ENCODE results near the gene TXNIP. TPM values are rescaled to one million over a fixed set of nuclear protein-coding genes. Genes with fewer than 3 reads are reported as not detected.
"Not testable (repeated sequence)": the region's sequence is repeated elsewhere in the genome, so short reads cannot be mapped to it uniquely, and the experiment has no call there.

Gene TXNIP
- 456 and 471 TPM in 2 replicates for total RNA-seq

- intact Hi-C loops (cut with micrococcal nuclease), result loop anchor here (1.0 to 5.0 kb wide), 8 partner anchors 11 to 174 kb away; partner anchors contain the start of genes ANKRD34A, LIX1L, PEX11B and POLR3C
These were observed at the start of gene TXNIP for GRCh38 chr1:145996433-145997015. TSS of gene TXNIP (minus strand) at chr1:145996579. CDS start at chr1:145996266, 313 bp downstream.

GRCh38 chr1:146039844-146040194 lies 43.4 kb upstream of the TXNIP start:
- intact Hi-C loops (cut with micrococcal nuclease), result loop anchor here (1.0 to 2.0 kb wide), 2 partner anchors 11 to 181 kb away; partner anchors contain the start of gene PIAS3

DNA sequence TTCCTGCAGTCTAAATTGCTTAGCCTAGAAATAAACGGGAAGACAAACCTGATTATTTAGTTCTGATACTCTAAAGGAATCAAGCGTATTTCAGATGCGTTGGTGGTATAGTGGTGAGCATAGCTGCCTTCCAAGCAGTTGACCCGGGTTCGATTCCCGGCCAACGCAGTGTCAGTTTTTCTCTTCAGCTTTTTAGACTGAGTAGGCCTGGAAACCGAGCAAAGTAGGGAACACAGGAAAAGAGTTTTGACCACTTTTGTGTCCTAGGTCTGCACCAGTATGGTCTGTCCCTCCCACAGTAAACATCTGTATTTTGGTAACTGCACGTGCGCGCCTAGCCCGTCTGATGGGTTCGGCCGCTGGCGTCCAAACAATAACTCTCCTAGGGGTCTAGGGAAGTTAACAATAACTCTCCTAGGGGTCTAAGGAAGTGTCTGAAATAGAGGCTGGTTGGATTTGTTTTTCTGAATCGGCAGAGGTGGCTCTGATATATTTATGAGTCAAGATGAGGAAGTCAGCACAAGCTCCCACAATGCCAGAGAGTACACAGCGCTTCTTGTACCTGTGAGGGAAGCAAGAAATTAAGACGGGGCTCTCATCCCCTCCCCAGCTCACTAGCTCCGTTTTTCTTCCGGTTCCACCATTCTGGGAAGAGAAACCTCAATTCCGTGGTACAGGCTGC lies 40.7 kb upstream of the TXNIP start:
- intact Hi-C loops (cut with micrococcal nuclease), result loop anchor here (2.0 kb wide), 1 partner anchor 118 kb away; the partner anchor contains the start of gene PEX11B

DNA sequence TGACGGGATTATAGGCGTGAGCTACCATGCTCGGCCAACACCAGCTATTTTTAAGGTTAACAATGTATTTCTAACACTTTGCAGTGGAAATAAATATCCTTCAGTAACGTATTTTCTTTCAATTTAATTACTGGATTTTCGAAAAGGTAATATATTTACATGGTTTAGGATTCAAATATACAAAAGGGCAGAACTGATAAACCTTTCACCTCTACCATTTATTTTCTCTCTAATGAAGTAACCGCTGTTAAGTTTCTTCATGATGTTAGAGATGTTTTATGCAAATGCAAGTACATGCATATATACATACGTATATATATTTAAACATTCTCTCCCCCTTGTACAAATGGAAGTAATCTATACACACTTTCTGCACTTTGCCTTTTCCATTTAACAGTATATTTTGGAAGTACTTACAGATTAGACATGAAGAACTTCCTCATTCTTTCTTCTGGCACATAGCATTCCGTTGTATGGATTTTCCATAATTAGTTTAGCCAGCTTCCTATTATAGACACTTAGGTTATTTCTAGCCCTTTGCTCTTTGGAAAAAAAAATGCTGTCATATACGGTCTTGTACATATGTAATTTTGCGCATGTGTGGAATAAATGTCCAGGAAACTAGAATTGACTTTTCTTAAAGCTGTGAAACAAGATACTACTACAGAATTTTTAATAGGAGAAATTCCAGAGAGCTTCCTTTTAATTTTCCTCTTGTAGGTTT lies 40.0 kb upstream of the TXNIP start:
- intact Hi-C loops (cut with micrococcal nuclease), result loop anchor here (2.0 kb wide), 1 partner anchor 118 kb away; the partner anchor contains the start of gene PEX11B

DNA sequence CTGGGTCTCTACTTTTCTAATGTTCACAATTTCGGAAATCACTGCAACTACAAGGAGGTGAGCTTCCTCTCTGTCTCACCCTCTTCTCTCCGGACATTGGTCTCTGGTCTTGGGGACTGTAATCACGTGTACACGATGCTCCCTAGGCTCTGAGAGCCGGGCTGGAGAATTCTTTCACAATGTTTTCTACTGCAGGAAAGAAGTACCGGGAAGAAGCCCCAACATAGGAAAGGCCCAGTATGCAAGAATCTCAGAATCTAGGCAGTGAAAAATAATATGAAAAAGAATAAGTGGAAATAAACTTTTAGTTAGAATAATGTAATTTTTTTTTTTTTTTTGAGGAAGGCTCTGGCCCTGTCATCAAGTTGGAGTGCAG lies 38.7 kb upstream of the TXNIP start:
- intact Hi-C loops (cut with micrococcal nuclease), result loop anchor here (1.0 to 2.0 kb wide), 4 partner anchors 28 to 71 kb away; partner anchors contain the start of genes ANKRD34A, POLR3GL and TXNIP

- intact Hi-C loops (cut with micrococcal nuclease), result no loop called here
These were observed 36.3 kb upstream of the TXNIP start for GRCh38 chr1:146032631-146033219.

DNA sequence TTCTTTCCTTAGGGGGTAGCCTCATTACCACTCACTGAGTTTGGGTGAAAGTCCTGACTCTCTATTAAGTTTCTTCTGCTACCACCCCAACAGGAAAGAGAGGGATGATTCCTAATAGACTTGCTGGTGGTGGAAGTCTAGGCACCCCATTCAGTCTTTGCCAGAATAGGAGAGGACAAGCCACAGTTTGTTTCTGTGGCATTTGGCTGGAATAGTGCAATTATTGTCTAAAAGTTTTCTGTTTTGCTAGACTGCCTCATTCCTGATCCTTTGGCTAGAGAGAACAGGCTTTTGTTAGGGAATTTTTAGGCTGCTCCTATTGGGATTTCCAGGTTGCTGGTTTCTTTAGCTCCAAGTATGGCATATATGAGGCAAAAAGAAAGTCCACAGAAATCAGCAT lies 35.1 kb upstream of the TXNIP start:
- intact Hi-C loops (cut with micrococcal nuclease), result no loop called here

DNA sequence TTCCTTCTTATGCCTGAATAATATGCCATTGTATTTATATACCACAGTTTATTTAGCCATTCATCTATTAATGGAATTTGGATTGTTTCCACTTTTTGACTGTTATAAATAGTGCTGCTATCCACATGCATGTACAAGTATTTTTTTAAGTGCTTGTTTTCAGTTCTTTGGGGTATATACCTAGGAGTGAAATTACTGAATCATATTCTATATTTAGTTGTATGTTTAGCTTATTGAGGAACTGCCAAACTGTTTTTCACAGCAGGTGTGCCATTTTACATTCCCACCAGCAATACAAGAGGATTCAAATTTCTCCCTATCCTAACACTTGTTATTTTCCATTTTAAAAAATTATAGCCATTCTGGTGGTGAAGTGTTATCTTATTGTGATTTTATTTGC lies 32.7 kb upstream of the TXNIP start:
- intact Hi-C loops (cut with micrococcal nuclease), result no loop called here

DNA sequence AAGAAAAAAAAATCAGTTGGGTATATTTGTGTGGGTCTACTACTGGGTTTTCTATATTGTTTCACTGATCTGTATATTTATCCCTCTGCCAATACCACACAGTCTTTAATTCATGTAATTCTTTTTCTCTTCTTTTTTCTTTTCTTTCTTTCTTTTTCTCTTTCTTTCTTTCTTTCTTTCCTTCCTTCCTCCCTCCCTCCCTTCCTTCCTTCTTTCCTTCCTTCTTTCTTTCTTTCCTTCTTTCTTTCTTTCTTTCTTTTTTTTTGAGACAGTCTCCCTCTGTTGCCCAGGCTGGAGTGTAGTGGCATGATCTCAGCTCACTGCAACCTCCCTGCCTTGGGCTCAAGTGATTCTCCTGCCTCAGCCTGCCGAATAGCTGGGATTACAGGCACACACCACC lies 30.3 kb upstream of the TXNIP start:
- intact Hi-C loops (cut with micrococcal nuclease), result not testable (repeated sequence)

- intact Hi-C loops (cut with micrococcal nuclease), result not testable (repeated sequence)
These were observed 29.6 kb upstream of the TXNIP start for GRCh38 chr1:146025787-146026495.

- intact Hi-C loops (cut with micrococcal nuclease), result no loop called here
These were observed 26.2 kb upstream of the TXNIP start for GRCh38 chr1:146022403-146023127.

GRCh38 chr1:146021622-146022402 lies 25.4 kb upstream of the TXNIP start, which contains the start of gene HJV:
TSS of gene HJV (minus strand) at chr1:146021735. CDS start at chr1:146020231, 1,504 bp downstream.
- intact Hi-C loops (cut with micrococcal nuclease), result no loop called here

DNA sequence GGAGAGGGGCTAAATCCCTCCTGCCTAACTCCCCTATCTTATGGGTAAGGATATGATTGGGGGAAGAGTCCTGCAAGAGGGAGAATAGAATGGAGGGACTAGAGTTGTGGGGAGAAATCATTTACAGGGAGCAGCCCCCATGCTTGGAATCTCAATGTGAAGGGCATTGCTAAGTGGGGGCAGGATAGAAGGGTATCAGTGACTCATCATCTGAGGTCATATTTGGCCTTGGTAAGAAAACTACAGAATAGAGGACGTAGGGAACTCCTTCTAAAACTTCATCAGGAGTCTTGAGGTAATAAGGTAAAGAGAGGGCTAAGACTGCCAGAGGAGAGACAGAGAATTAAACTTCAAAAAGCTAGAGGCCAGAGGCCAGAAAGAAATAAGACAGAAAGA lies 24.7 kb upstream of the TXNIP start:
- intact Hi-C loops (cut with micrococcal nuclease), result no loop called here

DNA sequence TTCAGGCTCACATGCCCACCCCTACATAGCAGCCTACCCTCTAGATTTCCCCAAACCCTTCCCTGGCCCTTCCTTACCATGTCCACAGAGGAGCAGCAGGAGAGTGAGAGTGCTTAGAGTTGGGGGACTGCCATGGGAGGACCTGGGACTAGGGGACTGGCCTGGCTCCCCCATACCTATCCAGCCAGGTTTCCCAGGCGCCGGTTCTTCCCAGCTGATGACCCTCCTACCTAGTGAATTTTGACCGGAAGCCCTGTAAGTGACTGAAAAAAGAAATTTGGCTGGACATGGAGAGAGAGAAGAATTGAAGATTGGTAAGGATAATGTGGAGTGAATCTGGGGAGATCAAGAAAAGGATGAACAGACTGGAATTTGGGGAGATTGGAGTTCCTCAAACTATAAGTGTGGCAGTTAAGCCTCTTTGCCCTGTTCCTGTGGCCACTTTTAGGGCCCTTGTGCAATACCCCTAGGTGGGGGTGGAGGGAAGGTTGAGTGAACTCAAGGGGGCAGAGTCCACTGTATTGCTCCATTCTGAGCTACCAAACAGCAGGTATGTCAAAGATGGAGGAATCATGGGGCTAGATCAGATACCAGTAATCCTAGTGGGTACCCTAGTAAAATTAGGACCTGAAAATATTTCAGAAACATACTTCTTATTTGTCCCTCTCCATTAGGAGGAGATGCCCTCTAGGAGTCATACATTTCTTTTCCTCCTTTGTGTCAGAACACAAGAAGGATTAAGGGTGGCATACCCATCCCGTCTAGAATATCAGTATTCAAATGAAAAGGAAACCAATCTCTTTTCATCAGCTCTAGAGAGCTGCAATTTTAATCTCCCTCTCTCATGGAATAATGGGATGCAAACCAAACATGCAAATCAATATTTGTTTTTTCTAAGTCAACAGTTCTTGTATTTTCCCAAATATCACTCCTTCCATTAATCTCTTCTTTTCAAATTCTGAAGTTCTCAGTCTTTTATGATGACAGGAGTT lies 24.0 kb upstream of the TXNIP start:
- intact Hi-C loops (cut with micrococcal nuclease), result no loop called here

DNA sequence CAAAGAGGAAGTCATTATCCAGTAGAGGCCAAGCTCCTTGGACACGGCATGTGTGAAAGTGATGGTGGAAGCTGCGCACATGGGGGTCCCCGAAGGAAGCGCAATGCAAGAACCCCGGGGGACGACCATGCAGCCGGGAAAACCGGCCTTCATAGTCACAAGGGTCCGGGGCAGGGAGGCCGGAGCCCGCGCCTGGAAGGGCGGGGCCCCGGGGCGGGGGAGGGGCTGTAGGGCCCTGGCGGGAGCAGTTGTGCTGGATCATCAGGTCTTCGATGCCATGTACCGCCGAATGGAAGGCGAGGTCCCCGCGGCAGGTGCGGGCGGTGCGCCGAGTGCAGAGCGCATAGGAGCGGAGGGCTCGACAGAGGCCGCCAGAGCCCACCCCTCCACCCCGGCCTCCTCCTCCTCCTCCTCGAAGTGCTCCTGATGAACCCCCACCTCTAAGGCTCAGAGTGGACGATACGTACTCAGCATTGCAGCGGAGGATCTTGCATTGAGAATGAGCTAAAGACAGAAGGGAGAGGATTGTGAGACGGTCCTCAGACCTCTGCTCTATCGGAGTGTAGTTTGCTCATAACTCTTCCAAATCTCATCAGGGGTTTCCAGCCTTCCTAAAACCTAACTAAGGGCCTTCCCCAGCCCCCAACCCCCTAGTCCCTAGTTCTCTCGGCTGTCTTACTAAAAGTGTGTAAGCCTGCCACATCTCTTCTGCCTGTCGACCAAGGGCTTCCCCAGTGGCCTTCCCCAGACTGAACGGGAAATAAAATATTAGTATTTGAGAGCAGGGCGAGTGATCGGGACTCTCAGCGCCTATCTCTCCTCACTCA lies 23.1 kb upstream of the TXNIP start:
- intact Hi-C loops (cut with micrococcal nuclease), result no loop called here

GRCh38 chr1:146016891-146017290 lies 20.5 kb upstream of the TXNIP start:
- intact Hi-C loops (cut with micrococcal nuclease), result no loop called here

- intact Hi-C loops (cut with micrococcal nuclease), result loop anchor here (1.0 to 5.0 kb wide), 6 partner anchors 36 to 291 kb away; partner anchors contain the start of genes ITGA10, NUDT17 and PIAS3
These were observed 17.2 kb upstream of the TXNIP start for GRCh38 chr1:146013559-146013922.
